ENCODE data around the gene TMCC1.

- TF ChIP-seq POLR2AphosphoS5 (IDR thresholded peaks at IDR 0.05; ENCODE audit: low read depth, low read length) (no peak), TAF1 (IDR thresholded peaks at IDR 0.05; ENCODE audit: borderline replicate concordance, insufficient read depth, low read length) (no peak)
Observed at GRCh38 chr3:129662191-129662608, 231.3 kb downstream of the TMCC1 start.
